Prostate gland (tissue), 2 donors: ENCODE results near the gene ADGRB3.

Experiments
- POLR2A ChIP-seq: fragments of 450-650 bp; IDR thresholded peaks from one replicate; pipeline ENCODE4 v1.6.1; 2016; ENCODE audit warnings: antibody characterized with exemption, mild to moderate bottlenecking
- POLR2AphosphoS5 ChIP-seq: sonication (generic); formaldehyde crosslinking; IDR thresholded peaks from one replicate; pipeline ENCODE4 v1.6.1; 2017; ENCODE audit warnings: antibody characterized with exemption
- TF ChIP-seq, protein P1 (sequence below), 4 experiments: fragments of 200-600 bp in 2 of 4; fragments of 450-650 bp in 2 of 4; sonication (generic) in 2 of 4; IDR thresholded peaks; 1 replicate in 3 of 4; 2 replicates in 1 of 4; pipeline ENCODE4 v1.5.1; 2016 to 2019; ENCODE audit warnings: antibody characterized with exemption in 4 of 4, mild to moderate bottlenecking in 2 of 4, moderate library complexity in 2 of 4

DNA sequence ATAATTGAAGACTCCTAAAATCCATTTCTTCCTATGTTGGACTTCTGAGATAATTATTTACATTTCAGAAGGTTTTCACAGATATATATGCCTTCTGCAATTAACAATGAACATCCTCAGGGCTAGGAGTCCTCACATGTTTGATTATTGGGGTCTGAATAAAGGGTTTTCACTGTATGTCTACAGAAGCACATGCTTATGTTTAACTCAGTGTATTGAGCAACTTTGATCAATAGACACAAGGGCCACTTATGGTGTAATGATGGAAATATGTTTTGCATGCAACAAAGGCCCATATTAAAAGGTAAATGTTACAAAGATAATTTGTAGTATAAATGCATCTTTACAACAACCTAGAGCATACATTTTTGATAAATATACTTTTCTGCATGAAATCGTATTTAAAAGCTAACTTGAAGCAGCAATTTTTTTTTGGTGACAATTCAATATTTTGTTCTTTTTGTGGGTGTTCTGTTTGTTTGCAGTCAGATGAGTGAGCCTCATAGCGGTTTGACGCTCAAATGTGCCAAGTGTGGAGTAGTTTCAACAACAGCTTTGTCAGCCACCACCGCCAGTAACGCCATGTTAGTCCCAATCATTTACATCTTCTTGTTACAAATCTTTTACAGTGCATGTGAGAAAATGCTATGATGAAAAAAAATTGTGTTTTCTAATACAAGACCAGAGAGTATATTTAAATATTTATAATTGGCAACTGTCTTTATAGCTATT is 703.5 kb downstream of the ADGRB3 start:
- TF ChIP-seq, protein P1, sequence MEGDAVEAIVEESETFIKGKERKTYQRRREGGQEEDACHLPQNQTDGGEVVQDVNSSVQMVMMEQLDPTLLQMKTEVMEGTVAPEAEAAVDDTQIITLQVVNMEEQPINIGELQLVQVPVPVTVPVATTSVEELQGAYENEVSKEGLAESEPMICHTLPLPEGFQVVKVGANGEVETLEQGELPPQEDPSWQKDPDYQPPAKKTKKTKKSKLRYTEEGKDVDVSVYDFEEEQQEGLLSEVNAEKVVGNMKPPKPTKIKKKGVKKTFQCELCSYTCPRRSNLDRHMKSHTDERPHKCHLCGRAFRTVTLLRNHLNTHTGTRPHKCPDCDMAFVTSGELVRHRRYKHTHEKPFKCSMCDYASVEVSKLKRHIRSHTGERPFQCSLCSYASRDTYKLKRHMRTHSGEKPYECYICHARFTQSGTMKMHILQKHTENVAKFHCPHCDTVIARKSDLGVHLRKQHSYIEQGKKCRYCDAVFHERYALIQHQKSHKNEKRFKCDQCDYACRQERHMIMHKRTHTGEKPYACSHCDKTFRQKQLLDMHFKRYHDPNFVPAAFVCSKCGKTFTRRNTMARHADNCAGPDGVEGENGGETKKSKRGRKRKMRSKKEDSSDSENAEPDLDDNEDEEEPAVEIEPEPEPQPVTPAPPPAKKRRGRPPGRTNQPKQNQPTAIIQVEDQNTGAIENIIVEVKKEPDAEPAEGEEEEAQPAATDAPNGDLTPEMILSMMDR (IDR thresholded peaks at IDR 0.05), result no peak
- TF ChIP-seq POLR2AphosphoS5 (no peak), POLR2A (no peak)
